ENCODE measurements around the gene ALG5.

ALG5 gene

GRCh38 chr13:36979361-36980050 lies 19.6 kb downstream of the ALG5 start:
- DNase-seq (ENCODE audit: low read depth), result no peak

- DNase-seq (ENCODE audit: low read depth), result no peak
These were observed 24.0 kb downstream of the ALG5 start for GRCh38 chr13:36975172-36975571.

- no peak for DNase-seq (ENCODE audit: low read depth)
These were observed 25.4 kb downstream of the ALG5 start for GRCh38 chr13:36973621-36974295.

GRCh38 chr13:36973009-36973408 lies 26.1 kb downstream of the ALG5 start:
- no peak for DNase-seq (ENCODE audit: low read depth)

GRCh38 chr13:36966404-36966803 lies 32.7 kb downstream of the ALG5 start:
- DNase-seq (ENCODE audit: low read depth), result no peak

GRCh38 chr13:36965767-36966166 lies 33.4 kb downstream of the ALG5 start:
- DNase-seq (ENCODE audit: low read depth), result no peak

- DNase-seq (ENCODE audit: low read depth), result no peak
These were observed 39.6 kb downstream of the ALG5 start for GRCh38 chr13:36959456-36960116.

- no peak for DNase-seq (ENCODE audit: low read depth)
These were observed 44.6 kb downstream of the ALG5 start for GRCh38 chr13:36954542-36954941.

- no peak for DNase-seq (ENCODE audit: low read depth)
These were observed 48.2 kb downstream of the ALG5 start for GRCh38 chr13:36950920-36951319.

GRCh38 chr13:36950330-36950729 lies 48.8 kb downstream of the ALG5 start:
- DNase-seq (ENCODE audit: low read depth), result no peak

- no peak for DNase-seq (ENCODE audit: low read depth)
These were observed 54.1 kb downstream of the ALG5 start for GRCh38 chr13:36945078-36945477.

- DNase-seq (ENCODE audit: low read depth), result no peak
These were observed 73.5 kb downstream of the ALG5 start for GRCh38 chr13:36925603-36926002.

- DNase-seq (ENCODE audit: low read depth), result no peak
These were observed 75.1 kb downstream of the ALG5 start for GRCh38 chr13:36924001-36924400.

- DNase-seq (ENCODE audit: low read depth), result no peak
These were observed 77.4 kb downstream of the ALG5 start for GRCh38 chr13:36921631-36922301.

- DNase-seq (ENCODE audit: low read depth), result no peak
These were observed 78.4 kb downstream of the ALG5 start for GRCh38 chr13:36920616-36921185.

- no peak for DNase-seq (ENCODE audit: low read depth)
These were observed 79.1 kb downstream of the ALG5 start, which contains the start of gene SMAD9 for GRCh38 chr13:36919833-36920615. Gene SMAD9 (minus strand): TSS chr13:36920238. CDS start chr13:36879689, 40,549 bp downstream.

- DNase-seq (ENCODE audit: low read depth), result no peak
These were observed 79.8 kb downstream of the ALG5 start for GRCh38 chr13:36919171-36919832.

GRCh38 chr13:36918246-36919131 lies 80.7 kb downstream of the ALG5 start:
- no peak for DNase-seq (ENCODE audit: low read depth)

GRCh38 chr13:36917311-36917710 lies 81.8 kb downstream of the ALG5 start:
- no peak for DNase-seq (ENCODE audit: low read depth)

Measured in stimulated activated CD8-positive, alpha-beta memory T cell treated with anti-CD3 and anti-CD28 coated beads, Interleukin-15, amount 100 ng/mL, for 24 hours (primary cell).